GM12891 (cell line): ENCODE measurements around the gene GEMIN5.

ENCODE experiments used
- POLR2A ChIP-seq: IDR thresholded peaks from 2 replicates; pipeline ENCODE4 v1.6.1; 2011; ENCODE audit warnings: low read depth, low read length, control low read depth
- POLR2AphosphoS5 ChIP-seq: IDR thresholded peaks from 2 replicates; pipeline ENCODE4 v1.6.1; 2011; ENCODE audit warnings: low read depth, low read length, control low read depth
- TAF1 ChIP-seq: IDR thresholded peaks from 2 replicates; pipeline ENCODE4 v1.6.1; 2011; ENCODE audit warnings: low read depth, low read length, control low read depth

DNA sequence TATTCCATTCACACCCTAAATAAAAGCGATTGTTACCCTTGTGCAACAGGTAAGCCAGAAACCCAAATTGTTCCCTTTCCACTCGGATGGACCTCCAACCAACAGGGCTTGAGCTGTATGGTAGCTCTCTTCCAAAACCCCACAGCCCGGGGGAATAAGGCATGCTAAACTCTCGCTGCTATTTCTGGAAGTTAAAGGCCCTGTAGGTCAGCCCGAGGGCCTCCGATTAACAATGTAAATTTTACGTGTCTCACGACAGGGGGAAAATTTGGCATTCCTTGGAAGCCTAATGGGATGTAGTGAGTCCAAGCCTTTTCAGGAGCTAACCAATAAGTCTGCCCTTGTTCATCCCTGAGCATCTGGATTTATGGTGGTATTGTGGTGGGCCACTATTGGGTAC lies 53.6 kb downstream of the GEMIN5 start:
- TF ChIP-seq POLR2A (no peak), POLR2AphosphoS5 (no peak), TAF1 (no peak)
